GM23338 (cell line): ENCODE results near the gene IGF2R. TPM values are rescaled to one million over a fixed set of nuclear protein-coding genes. Genes with fewer than 3 reads are reported as not detected.

Source experiments
- ATAC-seq: fragments of 200-7000 bp; cut with Tn5 transposase; 3 replicates; pipeline ENCODE4 v1.9.1; 2020
- DNase-seq: peaks from one replicate; pipeline ENCODE4 v3.0.0-alpha.2; 2015; ENCODE audit warnings: low spot score
- H2AFZ ChIP-seq: fragments of 200-600 bp; sonication (generic); 2 replicates; pipeline ENCODE4 v1.8.0; 2016; ENCODE audit warnings: antibody characterized with exemption, mild to moderate bottlenecking, moderate library complexity
- H3F3A ChIP-seq: fragments of 200-600 bp; sonication (generic); replicated peaks from 2 replicates; pipeline ENCODE4 v1.8.0; 2017; ENCODE audit warnings: antibody characterized with exemption, mixed run types, low read depth
- H3K27ac ChIP-seq: fragments of 200-600 bp; sonication (generic); 2 replicates; pipeline ENCODE4 v1.6.1; 2016; ENCODE audit warnings: low read depth
- H3K27me3 ChIP-seq: fragments of 200-600 bp; sonication (generic); 2 replicates; pipeline ENCODE4 v1.8.0; 2016; ENCODE audit warnings: mild to moderate bottlenecking, mixed run types, moderate library complexity; ENCODE audit not compliant: insufficient read depth
- H3K36me3 ChIP-seq: fragments of 200-600 bp; sonication (generic); 2 replicates; pipeline ENCODE4 v1.8.0; 2016; ENCODE audit warnings: mild to moderate bottlenecking; ENCODE audit not compliant: insufficient read depth
- H3K4me1 ChIP-seq: fragments of 200-600 bp; sonication (generic); 2 replicates; pipeline ENCODE4 v1.8.0; 2016; ENCODE audit warnings: mild to moderate bottlenecking, moderate library complexity; ENCODE audit not compliant: insufficient read depth
- H3K4me2 ChIP-seq: fragments of 200-600 bp; sonication (generic); 2 replicates; pipeline ENCODE4 v1.7.1; 2017; ENCODE audit warnings: mixed run types
- H3K4me3 ChIP-seq: fragments of 200-600 bp; sonication (generic); 2 replicates; pipeline ENCODE4 v1.6.1; 2016; ENCODE audit warnings: mixed run types
- H3K79me2 ChIP-seq: fragments of 200-600 bp; sonication (generic); replicated peaks from 2 replicates; pipeline ENCODE4 v1.8.0; 2017; ENCODE audit warnings: mild to moderate bottlenecking; ENCODE audit not compliant: insufficient read depth
- H3K9me2 ChIP-seq: fragments of 200-600 bp; sonication (generic); 2 replicates; pipeline ENCODE4 v1.8.0; 2017; ENCODE audit not compliant: insufficient read depth
- H4K20me1 ChIP-seq: fragments of 200-600 bp; sonication (generic); replicated peaks from 2 replicates; pipeline ENCODE4 v1.8.0; 2017; ENCODE audit warnings: mild to moderate bottlenecking; ENCODE audit not compliant: insufficient read depth
- H3K27ac Mint-ChIP-seq: 2 replicates; pipeline ENCODE4 v1.8.0; 2020; ENCODE audit warnings: inconsistent platforms, mild to moderate bottlenecking, moderate library complexity, mixed read lengths
- H3K27me3 Mint-ChIP-seq: 3 replicates; pipeline ENCODE4 v1.8.0; 2022; ENCODE audit warnings: low read depth, mild to moderate bottlenecking, moderate library complexity, mixed read lengths, inconsistent platforms; ENCODE audit not compliant: insufficient read depth, poor library complexity
- H3K36me3 Mint-ChIP-seq: 3 replicates; pipeline ENCODE4 v1.8.0; 2021; ENCODE audit warnings: low read depth, mild to moderate bottlenecking, inconsistent platforms, moderate library complexity, mixed read lengths
- H3K4me1 Mint-ChIP-seq: 3 replicates; pipeline ENCODE4 v1.8.0; 2020; ENCODE audit warnings: mild to moderate bottlenecking, inconsistent platforms, mixed read lengths
- H3K4me3 Mint-ChIP-seq: 3 replicates; pipeline ENCODE4 v1.8.0; 2021; ENCODE audit warnings: moderate library complexity, mild to moderate bottlenecking, inconsistent platforms, mixed read lengths
- H3K9me3 Mint-ChIP-seq: 3 replicates; pipeline ENCODE4 v1.8.0; 2020; ENCODE audit warnings: moderate library complexity, mild to moderate bottlenecking, inconsistent platforms, mixed read lengths
- CREB1 ChIP-seq: fragments of 250-450 bp; sonication (Bioruptor Pico); IDR thresholded peaks from 2 replicates; pipeline ENCODE4 v1.5.0; 2020; ENCODE audit warnings: low read depth, mild to moderate bottlenecking, moderate library complexity
- EZH2 ChIP-seq: fragments of 200-600 bp; sonication (generic); IDR thresholded peaks from one replicate; pipeline ENCODE4 v1.8.0; 2017; ENCODE audit warnings: antibody characterized with exemption, mild to moderate bottlenecking, low read depth; ENCODE audit not compliant: unreplicated experiment
- EZH2phosphoT487 ChIP-seq: fragments of 200-600 bp; sonication (generic); IDR thresholded peaks from one replicate; pipeline ENCODE4 v1.8.1; 2018; ENCODE audit warnings: antibody characterized with exemption; ENCODE audit not compliant: unreplicated experiment
- NANOG ChIP-seq: IDR thresholded peaks from 2 replicates; pipeline ENCODE4 v1.6.1; 2016; ENCODE audit warnings: antibody characterized with exemption, borderline replicate concordance
- ZNF114 ChIP-seq: fragments of 250-450 bp; sonication (Bioruptor Pico); IDR thresholded peaks from 2 replicates; pipeline ENCODE4 v1.5.0; 2020; ENCODE audit warnings: mild to moderate bottlenecking, moderate library complexity
- polyA plus RNA-seq: library from polyadenylated mRNA; unstranded; fragments of >200 nt; fragmentation: Nextera tagmentation; extraction: Ambion mirVana; gene quantifications from 2 replicates; pipeline ENCODE4 v1.2.1, GENCODE V29; 2016
- total RNA-seq: library from RNA; depleted of rRNA; stranded (reverse); fragments of >200 nt; shearing (Covaris generic); gene quantifications from 2 replicates; pipeline ENCODE4 v1.2.3, GENCODE V29; 2014
- TF ChIP-seq, protein P1 (sequence below): IDR thresholded peaks from one replicate; pipeline ENCODE4 v1.6.1; 2018; ENCODE audit warnings: antibody characterized with exemption; ENCODE audit not compliant: unreplicated experiment
- TF ChIP-seq, protein P2 (sequence below), 2 experiments: fragments of 200-600 bp in 1 of 2; sonication (generic) in 1 of 2; conservative IDR thresholded peaks; 2 replicates each; pipeline versions ENCODE4 v1.5.1 to v1.6.1; 2016 to 2017; ENCODE audit warnings: antibody characterized with exemption in 2 of 2, low read depth in 2 of 2, mild to moderate bottlenecking in 2 of 2, moderate library complexity in 1 of 2
- TF ChIP-seq, protein P3 (sequence below): IDR thresholded peaks from 2 replicates; pipeline ENCODE4 v1.6.1; 2016; ENCODE audit warnings: antibody characterized with exemption

Gene IGF2R
- total and polyA plus RNA-seq, 2 experiments from 2014 or later = 12.5 to 76.4 TPM

DNA sequence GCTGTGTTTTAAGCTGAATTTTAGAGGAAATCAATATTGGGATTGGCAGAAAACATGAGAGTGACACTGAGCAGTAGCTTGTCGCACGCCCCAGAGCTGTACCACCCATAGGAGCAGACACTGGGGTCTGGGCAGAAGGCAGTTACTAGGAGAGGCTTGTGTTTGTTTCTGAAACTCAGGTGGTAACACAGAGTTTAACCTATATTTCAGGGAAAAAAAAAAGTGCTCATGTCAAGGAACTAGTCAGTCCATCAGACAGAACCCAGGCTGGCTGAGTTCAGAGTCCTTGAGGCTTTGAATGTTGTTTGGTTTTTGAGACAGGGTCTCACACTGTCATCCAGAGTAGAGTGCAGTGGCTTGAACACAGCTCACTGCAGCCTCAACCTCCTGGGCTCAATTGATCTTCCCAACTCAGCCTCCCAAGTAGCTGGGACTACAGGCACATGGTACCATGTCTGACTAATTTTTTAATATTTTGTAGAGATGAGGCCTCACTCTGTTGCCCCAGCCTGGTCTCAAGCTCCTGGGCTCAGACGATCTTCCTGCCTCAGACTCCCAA lies 159.3 kb downstream of the IGF2R start:
- Histone ChIP-seq H3F3A (no peaks in the 10 kb centered on the region), H4K20me1 (no peaks in the 10 kb centered on the region), H3K79me2 (no peaks in the 10 kb centered on the region), H3K9me2 (no peaks in the 10 kb centered on the region), H2AFZ (no peak overlapping the region), H3K4me1 (peaks cover 13% of the 10 kb centered on the region), H3K36me3 (no peaks in the 10 kb centered on the region), H3K4me3 (no peak overlapping the region), H3K27me3 (no peaks in the 10 kb centered on the region), H3K27ac (no peak overlapping the region), H3K4me2 (no peak overlapping the region)
- H3K27me3 Mint-ChIP-seq = peaks cover 12% of the 10 kb centered on the region
- H3K9me3 Mint-ChIP-seq = peaks cover 5% of the 10 kb centered on the region; the same call in 2 of the 3 replicates
- TF ChIP-seq NANOG = no peak
- TF ChIP-seq ZNF114 (CRISPR knock-in tag) = no peak
- TF ChIP-seq, protein P1, sequence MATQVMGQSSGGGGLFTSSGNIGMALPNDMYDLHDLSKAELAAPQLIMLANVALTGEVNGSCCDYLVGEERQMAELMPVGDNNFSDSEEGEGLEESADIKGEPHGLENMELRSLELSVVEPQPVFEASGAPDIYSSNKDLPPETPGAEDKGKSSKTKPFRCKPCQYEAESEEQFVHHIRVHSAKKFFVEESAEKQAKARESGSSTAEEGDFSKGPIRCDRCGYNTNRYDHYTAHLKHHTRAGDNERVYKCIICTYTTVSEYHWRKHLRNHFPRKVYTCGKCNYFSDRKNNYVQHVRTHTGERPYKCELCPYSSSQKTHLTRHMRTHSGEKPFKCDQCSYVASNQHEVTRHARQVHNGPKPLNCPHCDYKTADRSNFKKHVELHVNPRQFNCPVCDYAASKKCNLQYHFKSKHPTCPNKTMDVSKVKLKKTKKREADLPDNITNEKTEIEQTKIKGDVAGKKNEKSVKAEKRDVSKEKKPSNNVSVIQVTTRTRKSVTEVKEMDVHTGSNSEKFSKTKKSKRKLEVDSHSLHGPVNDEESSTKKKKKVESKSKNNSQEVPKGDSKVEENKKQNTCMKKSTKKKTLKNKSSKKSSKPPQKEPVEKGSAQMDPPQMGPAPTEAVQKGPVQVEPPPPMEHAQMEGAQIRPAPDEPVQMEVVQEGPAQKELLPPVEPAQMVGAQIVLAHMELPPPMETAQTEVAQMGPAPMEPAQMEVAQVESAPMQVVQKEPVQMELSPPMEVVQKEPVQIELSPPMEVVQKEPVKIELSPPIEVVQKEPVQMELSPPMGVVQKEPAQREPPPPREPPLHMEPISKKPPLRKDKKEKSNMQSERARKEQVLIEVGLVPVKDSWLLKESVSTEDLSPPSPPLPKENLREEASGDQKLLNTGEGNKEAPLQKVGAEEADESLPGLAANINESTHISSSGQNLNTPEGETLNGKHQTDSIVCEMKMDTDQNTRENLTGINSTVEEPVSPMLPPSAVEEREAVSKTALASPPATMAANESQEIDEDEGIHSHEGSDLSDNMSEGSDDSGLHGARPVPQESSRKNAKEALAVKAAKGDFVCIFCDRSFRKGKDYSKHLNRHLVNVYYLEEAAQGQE = no peak
- no peak for DNase-seq
- no peaks in the 10 kb centered on the region; the same call in 1 of the 3 replicates for H3K36me3 Mint-ChIP-seq
- H3K4me1 Mint-ChIP-seq = peaks cover 25% of the 10 kb centered on the region
- H3K4me3 Mint-ChIP-seq = no peak overlapping the region
- no peak for ATAC-seq
- H3K27ac Mint-ChIP-seq = no peak overlapping the region

DNA sequence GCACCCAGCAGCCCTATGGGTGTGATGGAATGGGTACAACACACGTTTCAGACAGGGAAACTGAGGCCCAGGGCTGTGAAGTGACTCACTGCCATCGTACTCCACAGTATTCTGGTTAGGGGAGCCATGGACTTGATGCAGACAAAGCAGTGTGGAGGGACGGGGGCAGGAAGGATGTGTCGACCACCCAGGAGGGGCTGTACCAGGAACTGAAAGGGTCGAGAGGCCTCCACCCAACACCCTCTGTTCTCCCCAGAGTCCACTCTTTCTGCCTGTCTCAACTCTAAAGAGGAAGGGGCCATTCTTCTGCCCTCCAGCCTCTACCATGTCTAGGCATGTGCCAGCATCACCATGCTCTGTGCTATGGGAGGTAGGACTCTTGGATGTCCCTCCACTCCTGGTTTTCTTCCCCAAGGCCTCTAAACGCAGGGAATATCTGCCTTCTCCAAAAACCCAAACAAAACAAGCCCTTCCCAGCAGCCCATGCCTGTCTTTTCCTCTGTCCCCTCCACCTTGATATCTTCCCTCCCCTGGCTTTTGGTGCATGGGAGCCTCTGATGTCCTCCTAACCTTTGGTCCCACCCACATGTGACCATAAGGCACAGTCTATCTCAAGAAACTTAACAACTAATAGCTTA lies 160.1 kb downstream of the IGF2R start:
- Mint-ChIP-seq H3K27ac (no peak overlapping the region), H3K36me3 (no peaks in the 10 kb centered on the region; the same call in 1 of the 3 replicates), H3K9me3 (peaks cover 5% of the 10 kb centered on the region; the same call in 2 of the 3 replicates), H3K4me3 (no peak overlapping the region), H3K4me1 (peaks cover 29% of the 10 kb centered on the region), H3K27me3 (peaks cover 12% of the 10 kb centered on the region)
- no peaks in the 10 kb centered on the region for H3K79me2 ChIP-seq
- TF ChIP-seq CREB1 (no peak), ZNF114 (CRISPR knock-in tag) (no peak), EZH2 (no peak), EZH2phosphoT487 (no peak)
- TF ChIP-seq, protein P2, sequence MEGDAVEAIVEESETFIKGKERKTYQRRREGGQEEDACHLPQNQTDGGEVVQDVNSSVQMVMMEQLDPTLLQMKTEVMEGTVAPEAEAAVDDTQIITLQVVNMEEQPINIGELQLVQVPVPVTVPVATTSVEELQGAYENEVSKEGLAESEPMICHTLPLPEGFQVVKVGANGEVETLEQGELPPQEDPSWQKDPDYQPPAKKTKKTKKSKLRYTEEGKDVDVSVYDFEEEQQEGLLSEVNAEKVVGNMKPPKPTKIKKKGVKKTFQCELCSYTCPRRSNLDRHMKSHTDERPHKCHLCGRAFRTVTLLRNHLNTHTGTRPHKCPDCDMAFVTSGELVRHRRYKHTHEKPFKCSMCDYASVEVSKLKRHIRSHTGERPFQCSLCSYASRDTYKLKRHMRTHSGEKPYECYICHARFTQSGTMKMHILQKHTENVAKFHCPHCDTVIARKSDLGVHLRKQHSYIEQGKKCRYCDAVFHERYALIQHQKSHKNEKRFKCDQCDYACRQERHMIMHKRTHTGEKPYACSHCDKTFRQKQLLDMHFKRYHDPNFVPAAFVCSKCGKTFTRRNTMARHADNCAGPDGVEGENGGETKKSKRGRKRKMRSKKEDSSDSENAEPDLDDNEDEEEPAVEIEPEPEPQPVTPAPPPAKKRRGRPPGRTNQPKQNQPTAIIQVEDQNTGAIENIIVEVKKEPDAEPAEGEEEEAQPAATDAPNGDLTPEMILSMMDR (conservative IDR thresholded peaks at IDR 0.05; ENCODE audit: low read depth in 2 of 2) = no peak
- TF ChIP-seq, protein P3, sequence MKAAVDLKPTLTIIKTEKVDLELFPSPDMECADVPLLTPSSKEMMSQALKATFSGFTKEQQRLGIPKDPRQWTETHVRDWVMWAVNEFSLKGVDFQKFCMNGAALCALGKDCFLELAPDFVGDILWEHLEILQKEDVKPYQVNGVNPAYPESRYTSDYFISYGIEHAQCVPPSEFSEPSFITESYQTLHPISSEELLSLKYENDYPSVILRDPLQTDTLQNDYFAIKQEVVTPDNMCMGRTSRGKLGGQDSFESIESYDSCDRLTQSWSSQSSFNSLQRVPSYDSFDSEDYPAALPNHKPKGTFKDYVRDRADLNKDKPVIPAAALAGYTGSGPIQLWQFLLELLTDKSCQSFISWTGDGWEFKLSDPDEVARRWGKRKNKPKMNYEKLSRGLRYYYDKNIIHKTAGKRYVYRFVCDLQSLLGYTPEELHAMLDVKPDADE = no peak
- H3K4me2 ChIP-seq = no peak overlapping the region
- no peak overlapping the region for H2AFZ ChIP-seq
- no peaks in the 10 kb centered on the region for H3K9me2 ChIP-seq
- no peaks in the 10 kb centered on the region for H4K20me1 ChIP-seq
- no peak overlapping the region for H3K4me3 ChIP-seq
- H3F3A ChIP-seq = no peaks in the 10 kb centered on the region
- no peak overlapping the region for H3K27ac ChIP-seq
- DNase-seq = no peak
- H3K27me3 ChIP-seq = no peaks in the 10 kb centered on the region
- H3K36me3 ChIP-seq = no peaks in the 10 kb centered on the region
- peaks cover 16% of the 10 kb centered on the region for H3K4me1 ChIP-seq
- ATAC-seq = no peak
